MCF 10A (cell line): ENCODE data around the gene RAD51B. TPM values are rescaled to one million over a fixed set of nuclear protein-coding genes. Genes with fewer than 3 reads are reported as not detected.

Experiments
- BruUV-seq: library from RNA; stranded (reverse); fragments of 400-500 nt; replicated peaks from 2 replicates; lab custom pipeline; 2021; lab: Mats Ljungman, UMichigan
- CTCF ChIA-PET: fragments of 300-600 bp; sonication (Branson Sonifier 250); formaldehyde crosslinking; extraction: SDS; loops from one replicate; lab custom pipeline; 2021; ENCODE audit warnings: antibody characterized with exemption, inconsistent platforms; lab: Yijun Ruan, JAX
- POLR2A ChIA-PET: fragments of 300-600, 350-650 bp; sonication (Branson Sonifier 250); formaldehyde crosslinking; extraction: SDS; loops from one replicate; lab custom pipeline; 2020; ENCODE audit warnings: antibody characterized with exemption, inconsistent platforms; lab: Yijun Ruan, JAX
- DNase-seq: peaks from one replicate; pipeline ENCODE4 v3.0.0-alpha.2; 2018; ENCODE audit not compliant: unreplicated experiment
- H3K27ac Mint-ChIP-seq: one replicate; pipeline ENCODE4 v1.8.0; 2022; ENCODE audit warnings: mild to moderate bottlenecking, low read depth, mixed read lengths; ENCODE audit not compliant: unreplicated experiment
- H3K27me3 Mint-ChIP-seq: one replicate; pipeline ENCODE4 v1.8.0; 2022; ENCODE audit warnings: mixed read lengths; ENCODE audit not compliant: insufficient read depth, unreplicated experiment
- H3K36me3 Mint-ChIP-seq: one replicate; pipeline ENCODE4 v1.8.0; 2022; ENCODE audit warnings: mild to moderate bottlenecking, moderate library complexity, mixed read lengths; ENCODE audit not compliant: insufficient read depth, unreplicated experiment
- H3K4me1 Mint-ChIP-seq: one replicate; pipeline ENCODE4 v1.8.0; 2022; ENCODE audit warnings: mixed read lengths; ENCODE audit not compliant: insufficient read depth, unreplicated experiment
- H3K4me3 Mint-ChIP-seq: one replicate; pipeline ENCODE4 v1.8.0; 2022; ENCODE audit warnings: mild to moderate bottlenecking, moderate library complexity, mixed read lengths; ENCODE audit not compliant: unreplicated experiment
- H3K9me3 Mint-ChIP-seq: one replicate; pipeline ENCODE4 v1.8.0; 2022; ENCODE audit warnings: mixed read lengths; ENCODE audit not compliant: unreplicated experiment
- CTCF ChIP-seq: fragments of 200-600 bp; IDR thresholded peaks from one replicate; pipeline ENCODE4 v1.8.0; 2022; ENCODE audit warnings: antibody characterized with exemption, mild to moderate bottlenecking; ENCODE audit not compliant: unreplicated experiment
- intact Hi-C: fragments of 100-400 bp; cut with micrococcal nuclease; formaldehyde crosslinking; loops from 2 replicates; pipeline ENCODE4 v1.14.1; 2022
- total RNA-seq: library from RNA; stranded (reverse); gene quantifications from 2 replicates; pipeline ENCODE4 v1.2.3, GENCODE V29; 2022

The RAD51B gene
- total RNA-seq, 1 experiment from 2014 or later = 14.6 TPM

DNA sequence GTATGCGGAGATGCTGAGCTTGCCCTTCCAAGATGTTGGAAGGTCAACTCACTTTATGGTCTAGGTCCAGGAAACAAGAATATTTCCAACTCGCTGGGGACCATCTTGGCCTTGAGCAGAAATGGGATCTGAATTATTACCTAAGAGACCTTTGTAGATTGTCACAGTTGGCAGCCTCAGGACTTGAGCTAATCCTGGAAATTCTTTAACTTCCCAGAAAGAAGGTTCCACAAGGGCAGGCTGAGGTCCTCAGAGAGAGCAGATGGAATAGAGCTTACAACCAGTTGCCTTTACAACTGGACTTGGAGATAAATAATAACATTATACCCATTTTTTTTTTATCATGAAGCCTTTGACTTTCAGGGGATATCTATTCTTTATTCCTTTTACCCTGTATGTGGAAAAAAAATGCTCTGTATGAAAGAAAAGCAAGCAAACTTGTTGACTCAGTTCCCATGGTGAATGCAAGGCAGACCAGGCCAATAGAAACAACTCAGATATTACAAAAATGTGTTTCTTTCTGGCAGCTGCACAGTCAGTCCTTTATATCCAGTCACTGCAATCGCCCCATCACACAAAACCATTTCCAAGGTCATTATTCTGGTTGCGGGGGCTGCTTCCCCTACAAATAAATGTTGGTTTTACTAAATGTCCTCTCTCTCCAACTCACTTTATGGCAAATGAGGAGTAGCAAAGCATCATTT lies 571.9 kb downstream of the RAD51B start:
- TF ChIP-seq CTCF = no peak
- no peaks in the 10 kb centered on the region for H3K36me3 Mint-ChIP-seq
- no peak overlapping the region for H3K27ac Mint-ChIP-seq
- H3K9me3 Mint-ChIP-seq = no peaks in the 10 kb centered on the region
- no peak overlapping the region for H3K4me3 Mint-ChIP-seq
- ChIA-PET CTCF (interaction anchor here (0.7 to 1.4 kb wide), 2 partner anchors 17 to 85 kb away, joined by 3 read pairs; no protein-coding TSS in a partner anchor), POLR2A (interaction anchor here (0.6 to 0.7 kb wide), 2 partner anchors 31 to 458 kb away, joined by 3 read pairs; no protein-coding TSS in a partner anchor)
- intact Hi-C loops = no loop called here
- H3K27me3 Mint-ChIP-seq = no peaks in the 10 kb centered on the region
- BruUV-seq = no TSS peak
- DNase-seq = no peak
- peaks cover 23% of the 10 kb centered on the region for H3K4me1 Mint-ChIP-seq

- Mint-ChIP-seq H3K4me3 (no peak overlapping the region), H3K9me3 (no peaks in the 10 kb centered on the region), H3K36me3 (no peaks in the 10 kb centered on the region), H3K4me1 (peaks cover 30% of the 10 kb centered on the region), H3K27ac (peak overlapping the region; percentile 66), H3K27me3 (no peaks in the 10 kb centered on the region)
- intact Hi-C loops = no loop called here
- BruUV-seq = no TSS peak
- no peak for DNase-seq
- CTCF ChIA-PET = no interaction called here
- POLR2A ChIA-PET = interaction anchor here (0.9 to 1.3 kb wide), 4 partner anchors 8 to 400 kb away, joined by 3 to 6 read pairs (median 3); no protein-coding TSS in a partner anchor
- TF ChIP-seq CTCF = no peak
Observed at GRCh38 chr14:68392393-68393141, 573.0 kb downstream of the RAD51B start.

- H3K27ac Mint-ChIP-seq = peak overlapping the region; percentile 66
- H3K36me3 Mint-ChIP-seq = no peaks in the 10 kb centered on the region
- POLR2A ChIA-PET = interaction anchor here (0.6 to 1.3 kb wide), 5 partner anchors 7 to 399 kb away, joined by 3 to 6 read pairs (median 3); no protein-coding TSS in a partner anchor
- H3K9me3 Mint-ChIP-seq = no peaks in the 10 kb centered on the region
- H3K4me3 Mint-ChIP-seq = no peak overlapping the region
- peaks cover 36% of the 10 kb centered on the region for H3K4me1 Mint-ChIP-seq
- intact Hi-C loops = no loop called here
- no peak for TF ChIP-seq CTCF
- no peak for DNase-seq
- H3K27me3 Mint-ChIP-seq = no peaks in the 10 kb centered on the region
- BruUV-seq = no TSS peak
- CTCF ChIA-PET = no interaction called here
Observed at GRCh38 chr14:68393259-68393658, 573.7 kb downstream of the RAD51B start.
